ENCODE results near the gene VSX1. TPM values are rescaled to one million over a fixed set of nuclear protein-coding genes. Genes with fewer than 3 reads are reported as not detected.

VSX1 gene
- total RNA-seq, 1 donor from 2014 or later, result 0.10 TPM

DNA sequence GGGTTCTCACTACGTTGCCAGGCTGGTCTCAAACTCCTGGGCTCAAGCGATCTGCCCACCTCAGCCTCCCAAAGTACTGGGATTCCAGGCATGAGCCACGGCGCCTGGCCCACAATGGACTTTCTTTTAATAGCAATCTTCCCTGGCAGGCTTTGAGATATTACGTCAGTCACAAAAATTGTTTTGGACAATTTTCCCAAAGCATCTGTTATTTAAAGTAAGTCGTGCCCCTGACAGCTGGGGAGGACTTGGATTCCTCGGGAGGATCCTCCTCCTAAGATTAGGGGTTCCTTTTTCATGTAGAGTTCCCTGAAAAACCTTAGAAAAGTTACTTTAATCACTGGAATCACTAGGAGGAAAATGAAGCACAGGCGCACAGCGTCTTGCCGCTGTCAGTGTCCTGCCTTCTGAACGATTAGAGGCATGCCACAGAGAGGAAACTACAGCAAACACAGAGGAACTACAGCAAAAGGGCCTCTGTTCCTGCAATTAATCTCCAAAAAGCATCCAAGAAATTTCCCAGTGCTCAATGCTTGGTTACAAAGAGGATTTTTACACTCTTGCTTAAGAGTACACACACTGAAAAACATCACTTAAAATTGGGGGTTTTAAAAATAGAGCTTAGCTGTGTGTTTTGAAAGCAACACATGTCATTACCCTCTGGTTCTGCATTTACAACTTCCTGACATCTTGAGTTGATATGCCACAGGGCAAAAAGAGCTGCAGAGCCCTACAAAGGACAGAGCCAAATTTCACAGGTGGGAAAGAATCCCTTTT, 28.5 kb downstream of the VSX1 start:
- DNase-seq, result peak; percentile 86

DNA sequence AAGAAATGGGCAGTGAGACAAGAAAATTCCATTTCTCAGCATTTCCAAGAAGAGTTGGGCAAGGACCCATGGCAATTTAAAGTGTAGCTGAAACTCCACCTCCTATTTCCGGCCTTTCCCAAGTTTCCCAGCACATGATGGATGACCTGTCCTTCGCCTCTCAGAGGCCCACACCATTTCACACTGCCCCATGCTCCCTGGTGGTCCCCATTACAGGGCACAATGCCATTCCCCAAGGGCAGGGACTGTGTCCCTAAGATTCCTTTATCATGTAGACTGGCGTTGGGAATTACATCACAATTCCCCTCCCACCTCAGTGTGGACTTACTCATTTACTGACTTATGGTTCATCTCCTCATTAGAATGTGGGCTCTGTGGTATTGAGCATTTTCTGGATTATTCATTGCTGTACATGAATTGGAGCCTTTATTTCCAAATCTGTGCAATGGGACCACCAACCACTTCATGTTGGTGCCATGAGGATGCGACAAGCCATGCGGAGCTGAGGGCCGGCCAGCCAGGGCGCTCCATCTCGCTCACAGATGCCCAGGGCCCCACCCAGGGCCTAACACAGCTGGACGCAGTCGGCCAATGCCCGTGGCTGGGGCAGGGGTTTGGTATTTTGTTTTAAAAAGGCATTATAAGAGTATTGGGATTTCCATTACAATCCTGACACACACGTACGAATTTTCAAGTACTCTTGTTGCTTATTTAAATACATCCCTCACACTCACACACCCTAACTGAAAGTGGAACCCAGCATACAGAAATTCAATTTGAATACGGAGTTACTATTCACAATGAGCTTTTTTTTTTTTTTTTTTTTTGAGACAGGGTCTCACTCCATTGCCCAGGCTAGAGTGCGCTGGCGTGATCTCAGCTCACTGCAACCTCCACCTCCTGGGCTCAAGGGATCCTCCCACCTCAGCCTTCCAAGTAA, 29.4 kb downstream of the VSX1 start:
- DNase-seq, result peak; percentile 24

DNA sequence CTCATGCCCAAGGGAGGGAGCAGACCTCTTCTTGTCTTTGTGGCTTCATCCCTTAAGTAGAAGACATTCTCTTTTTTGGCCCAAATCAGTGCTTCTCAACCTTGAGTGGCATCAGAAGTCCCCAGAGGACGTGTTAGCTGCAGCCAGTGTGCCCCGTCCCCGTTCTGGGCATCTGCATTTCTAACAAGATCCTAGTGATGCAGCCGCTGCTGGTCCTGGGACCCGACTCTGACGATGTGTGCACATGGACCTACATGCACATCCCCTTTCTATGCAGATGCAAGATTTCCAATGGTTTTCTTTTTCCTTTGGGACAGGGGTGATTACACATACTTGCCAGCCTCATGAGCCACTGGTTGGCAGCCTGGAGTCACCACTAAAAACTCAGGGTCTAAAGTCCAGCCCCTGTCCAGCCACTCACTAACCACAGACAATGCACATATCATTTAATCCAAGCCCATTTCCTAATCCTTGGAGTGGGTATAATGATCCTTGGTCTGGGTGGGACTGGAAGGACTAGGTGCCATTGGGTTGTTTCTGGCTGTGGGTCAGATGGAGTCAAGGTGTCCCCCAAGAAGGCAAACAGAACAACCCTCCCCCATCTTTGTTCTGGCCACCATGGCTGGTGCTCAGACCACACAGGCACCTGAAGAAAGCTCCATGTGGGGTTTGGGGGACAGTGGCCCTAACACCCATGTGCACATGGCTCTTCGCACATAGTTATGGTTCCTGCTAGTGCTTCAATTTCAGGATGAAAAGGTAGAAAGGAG, 30.4 kb downstream of the VSX1 start:
- DNase-seq, result no peak

DNA sequence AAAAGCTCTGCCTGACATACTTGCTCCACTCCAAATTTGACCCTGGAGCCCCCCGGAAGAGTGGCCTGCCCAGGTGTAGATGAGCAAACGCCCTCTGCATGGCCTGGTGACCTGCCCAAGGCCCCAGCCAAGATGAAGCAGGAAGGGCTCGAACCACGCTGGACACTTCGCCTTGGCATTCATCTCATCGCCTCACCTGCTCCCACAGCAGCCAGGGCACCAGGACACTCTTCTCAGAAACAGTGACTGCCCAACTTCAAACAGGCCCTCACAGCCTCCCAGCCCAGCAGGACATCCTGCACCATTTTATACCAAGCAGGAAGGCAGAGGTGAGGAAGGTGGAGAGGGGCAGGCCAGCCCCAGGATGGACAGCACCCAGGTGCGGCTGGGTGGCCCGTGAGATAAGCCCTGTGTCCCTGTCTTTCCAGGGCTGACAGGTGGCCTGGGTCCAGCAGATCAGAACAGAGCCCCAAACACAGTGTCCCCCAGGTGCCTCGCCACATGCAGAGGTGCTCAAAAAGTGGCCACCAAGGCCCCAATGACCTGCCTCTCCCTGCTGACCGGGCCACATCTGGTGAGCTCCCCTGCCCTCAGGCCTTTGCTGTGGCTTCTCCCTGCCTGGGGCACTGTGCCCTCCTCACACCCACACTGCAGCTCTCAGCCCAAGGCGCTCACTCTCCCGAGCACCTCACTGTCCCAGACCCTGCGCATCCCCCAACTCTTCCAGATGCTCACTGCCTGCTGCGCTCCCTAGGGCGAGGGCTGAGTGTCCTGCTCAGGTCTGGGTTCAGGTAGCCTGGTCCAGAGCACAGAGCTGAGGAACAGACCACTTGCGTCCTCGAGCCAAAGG, 31.2 kb downstream of the VSX1 start:
- DNase-seq, result no peak

DNA sequence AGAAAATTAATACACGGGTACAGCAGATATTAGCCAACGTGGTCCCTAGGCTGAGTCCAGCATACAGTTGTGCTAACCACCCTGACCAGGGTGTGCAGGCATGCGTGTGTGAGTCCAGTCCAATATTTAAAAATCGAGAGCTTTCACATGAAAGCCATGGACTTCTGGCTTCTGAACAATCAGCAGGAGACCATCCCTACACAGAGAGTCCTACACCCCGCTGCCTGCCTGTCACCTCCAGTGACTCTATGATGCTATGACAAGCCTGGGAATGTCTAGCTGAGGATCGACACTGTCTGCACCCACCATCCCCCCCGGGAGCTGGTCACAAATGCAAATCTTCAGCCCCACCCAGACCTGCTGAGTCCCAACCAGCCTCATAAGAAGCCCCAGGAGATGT, 31.9 kb downstream of the VSX1 start:
- DNase-seq, result no peak

DNA sequence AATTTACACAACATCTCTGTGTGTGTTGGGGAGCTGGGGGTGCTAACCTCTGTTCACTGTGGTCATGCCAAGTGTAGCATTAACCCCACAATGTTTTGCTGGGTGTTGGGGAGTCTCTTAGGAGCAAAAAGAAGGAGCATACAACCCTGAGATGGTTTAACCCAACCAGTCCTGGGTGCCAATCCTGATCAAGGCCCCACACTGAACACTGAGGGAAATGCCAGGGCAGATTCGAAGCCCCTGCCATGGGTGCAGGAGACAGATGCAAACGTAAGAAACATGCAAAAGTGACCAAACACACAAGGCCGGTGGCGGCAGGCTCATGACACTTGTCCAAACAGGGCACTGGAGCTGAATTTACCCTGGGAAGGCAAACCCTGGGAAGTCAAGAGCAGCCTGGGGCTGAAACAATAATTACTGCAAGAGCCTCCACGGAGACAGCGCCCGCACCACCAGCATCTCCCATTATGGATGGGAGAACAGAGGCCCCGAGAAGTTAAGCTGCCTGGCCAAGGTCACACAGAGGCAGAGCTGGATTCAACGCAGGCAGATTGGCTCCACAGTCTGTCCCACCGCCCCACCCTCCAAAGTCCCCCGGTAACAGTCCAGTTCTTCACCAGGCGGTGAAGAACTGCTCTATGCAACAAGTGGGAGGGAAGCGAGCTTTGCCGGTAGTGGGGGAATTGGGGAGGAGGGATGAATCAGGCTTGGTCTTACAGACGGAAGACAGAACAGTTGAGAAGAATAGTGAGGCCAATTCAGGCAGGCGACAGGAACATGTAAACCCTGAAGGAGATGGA, 32.5 kb downstream of the VSX1 start:
- DNase-seq, result no peak

DNA sequence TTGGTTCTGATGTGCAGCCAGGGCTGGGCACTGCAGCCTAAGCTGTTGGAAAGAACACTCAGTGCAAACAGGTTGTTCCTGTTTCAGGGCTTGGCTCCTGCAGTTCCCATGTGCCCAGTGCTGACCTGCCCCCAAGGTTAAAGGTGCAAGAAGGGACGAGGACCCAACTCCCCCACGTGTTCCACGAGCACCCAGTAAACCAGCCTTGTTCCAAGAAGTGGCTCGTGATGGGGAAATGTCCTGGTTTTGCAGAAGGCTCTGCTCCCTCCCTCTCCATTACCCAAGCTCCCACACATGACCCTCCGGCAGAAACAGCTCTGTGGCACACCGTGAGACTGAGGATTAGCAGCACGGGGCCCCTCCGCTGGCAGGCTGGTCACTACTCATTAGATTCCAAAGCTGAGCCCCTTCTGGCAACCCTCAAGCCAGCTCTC, 33.4 kb downstream of the VSX1 start:
- DNase-seq, result no peak

DNA sequence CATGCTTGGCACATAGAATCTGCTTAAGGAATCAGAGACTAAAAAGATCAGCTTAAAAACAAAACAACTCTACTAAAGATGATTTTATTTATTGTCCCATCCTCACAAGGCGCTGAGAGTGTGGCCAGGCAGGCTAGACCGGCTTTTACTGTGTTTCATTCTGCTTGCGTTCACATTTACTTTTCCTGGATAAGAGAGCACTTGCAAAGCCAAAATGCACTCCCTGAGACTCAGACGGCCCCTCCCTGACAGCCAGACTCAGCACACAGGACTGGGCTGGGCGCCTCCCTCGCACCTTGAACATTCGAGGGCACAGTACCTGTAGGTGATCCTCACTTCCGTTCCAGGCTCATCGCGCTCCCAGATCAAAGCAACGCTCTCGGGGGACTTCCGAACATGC, 34.2 kb downstream of the VSX1 start:
- no peak for DNase-seq

DNA sequence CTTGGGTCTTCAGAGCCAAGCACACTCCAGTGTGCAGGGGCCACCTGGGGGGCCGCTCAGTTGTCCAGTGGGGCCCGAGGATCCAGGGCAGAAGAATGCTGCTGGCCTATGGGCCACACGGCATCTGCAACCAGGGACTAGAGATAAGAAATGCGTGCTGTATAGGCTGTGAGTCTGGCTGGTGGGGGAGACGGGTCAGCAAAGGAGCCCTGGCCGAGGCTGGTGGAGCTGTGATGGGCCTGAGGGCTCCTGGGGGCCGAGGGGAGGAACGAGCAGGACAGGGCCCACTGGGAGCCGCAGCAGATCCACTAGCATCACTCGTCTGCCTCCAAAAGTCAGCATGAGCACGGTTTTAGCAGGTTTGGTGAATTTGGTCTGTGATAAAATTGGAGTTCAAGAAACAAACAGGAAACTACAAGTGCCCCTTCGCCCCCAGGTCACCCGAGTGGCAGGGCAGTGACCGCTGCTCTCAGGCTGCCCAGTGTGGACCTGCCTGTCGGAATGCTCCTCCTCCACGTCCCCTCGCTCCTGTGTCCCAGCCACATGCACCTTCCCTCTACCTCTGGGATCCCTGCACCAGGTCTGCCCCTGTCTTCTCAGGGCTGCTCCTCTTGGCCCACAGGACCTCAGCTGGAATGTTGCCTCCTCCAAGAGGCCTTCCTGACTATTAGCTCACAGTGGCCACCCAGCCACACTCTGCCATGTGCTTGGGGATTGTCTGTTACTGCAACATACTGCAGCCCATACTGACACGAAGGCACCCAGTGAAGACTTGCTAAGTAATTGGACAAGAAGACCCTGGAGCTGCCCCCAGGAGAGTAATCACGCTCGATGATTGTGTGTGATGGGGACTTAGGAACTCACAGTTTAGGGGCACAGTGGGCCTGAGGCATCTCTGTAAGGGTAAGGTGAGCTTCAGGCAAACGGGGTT, 34.9 kb downstream of the VSX1 start:
- DNase-seq, result no peak

DNA sequence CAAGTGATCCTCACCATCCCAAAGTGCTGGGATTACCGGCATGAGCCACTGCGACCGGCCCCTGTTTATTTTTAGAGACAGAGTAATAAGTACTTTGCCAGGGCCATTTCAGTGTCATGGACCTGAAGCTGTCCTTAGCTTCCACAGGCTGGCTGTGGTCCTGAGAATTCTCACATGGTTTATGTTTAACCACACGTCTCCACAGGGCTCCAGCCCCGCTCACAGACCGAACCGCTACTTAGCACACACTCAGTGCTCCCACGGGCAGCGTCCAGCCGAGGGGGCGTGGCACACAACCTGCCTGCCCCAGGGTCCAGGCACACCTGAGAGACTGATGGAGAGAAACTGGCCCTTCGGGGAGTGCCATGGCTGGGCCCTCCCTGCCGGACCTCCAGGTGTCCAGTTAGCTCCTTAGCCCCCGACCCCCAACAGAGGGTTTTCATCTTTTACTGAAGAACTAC, 35.7 kb downstream of the VSX1 start:
- DNase-seq, result no peak

DNA sequence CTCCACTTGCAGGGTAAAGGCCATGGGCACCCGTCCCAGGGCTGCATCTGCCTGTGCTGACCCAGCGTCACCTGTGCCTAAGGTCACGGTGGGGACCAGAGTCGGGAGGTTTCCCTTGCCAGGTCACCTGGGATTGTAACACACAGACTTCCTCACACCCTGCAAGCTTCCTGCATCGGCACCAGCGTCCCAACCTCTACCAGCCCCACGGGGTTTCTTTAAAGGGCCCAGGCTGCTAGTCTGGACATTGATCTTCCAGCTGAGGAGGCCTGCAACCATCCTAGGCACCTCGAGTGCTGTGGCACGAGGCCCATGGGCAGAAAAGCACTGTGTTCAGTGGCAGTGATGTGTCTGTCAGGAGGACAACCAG, 36.6 kb downstream of the VSX1 start:
- no peak for DNase-seq

DNA sequence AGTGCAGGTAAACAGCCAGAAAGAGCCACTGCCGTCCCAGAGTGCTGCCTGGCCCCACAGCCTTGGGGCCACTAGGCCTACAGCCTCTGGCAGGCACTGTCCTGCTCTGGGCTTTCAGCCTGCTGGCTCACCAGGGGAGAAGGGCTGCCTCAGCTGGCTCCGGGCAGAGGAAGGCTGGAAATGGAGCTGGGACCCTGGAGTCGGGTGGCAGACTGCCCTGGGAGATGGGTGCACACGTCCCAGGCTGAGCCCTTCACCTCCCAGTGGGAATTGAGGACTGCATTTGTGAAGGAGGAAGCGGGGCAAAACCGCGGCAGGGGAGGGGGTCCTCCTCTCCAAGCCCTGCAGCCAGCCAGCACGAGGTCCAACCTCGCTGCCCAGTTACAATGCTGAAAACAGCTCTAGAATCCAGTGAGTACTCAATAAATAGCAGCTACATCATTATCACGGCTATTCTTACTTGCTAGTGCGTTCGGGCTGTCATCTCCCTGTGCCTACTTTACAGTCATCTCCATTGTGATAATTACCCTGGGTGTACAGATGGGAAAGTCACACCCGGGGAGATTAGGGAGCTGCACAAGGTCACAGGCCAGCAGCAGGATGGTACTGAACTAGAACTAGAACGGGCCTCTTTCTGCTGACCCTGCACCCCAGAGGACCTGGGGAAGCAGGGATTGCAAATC, 37.1 kb downstream of the VSX1 start:
- DNase-seq, result no peak

DNA sequence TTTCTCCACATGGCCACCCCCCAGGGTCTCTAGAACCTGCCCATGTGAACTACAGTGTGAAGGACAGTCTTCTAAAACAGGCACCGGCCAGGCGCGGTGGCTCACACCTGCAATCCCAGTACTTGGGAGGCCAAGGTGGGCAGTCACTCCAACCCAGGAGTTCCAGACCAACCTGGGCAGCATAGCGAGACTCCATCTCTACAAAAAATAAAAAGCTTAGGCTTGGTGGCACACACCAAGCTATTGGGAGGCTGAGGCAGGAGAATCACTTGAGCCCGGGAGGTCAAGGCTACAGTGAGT, 37.7 kb downstream of the VSX1 start:
- DNase-seq, result no peak

DNA sequence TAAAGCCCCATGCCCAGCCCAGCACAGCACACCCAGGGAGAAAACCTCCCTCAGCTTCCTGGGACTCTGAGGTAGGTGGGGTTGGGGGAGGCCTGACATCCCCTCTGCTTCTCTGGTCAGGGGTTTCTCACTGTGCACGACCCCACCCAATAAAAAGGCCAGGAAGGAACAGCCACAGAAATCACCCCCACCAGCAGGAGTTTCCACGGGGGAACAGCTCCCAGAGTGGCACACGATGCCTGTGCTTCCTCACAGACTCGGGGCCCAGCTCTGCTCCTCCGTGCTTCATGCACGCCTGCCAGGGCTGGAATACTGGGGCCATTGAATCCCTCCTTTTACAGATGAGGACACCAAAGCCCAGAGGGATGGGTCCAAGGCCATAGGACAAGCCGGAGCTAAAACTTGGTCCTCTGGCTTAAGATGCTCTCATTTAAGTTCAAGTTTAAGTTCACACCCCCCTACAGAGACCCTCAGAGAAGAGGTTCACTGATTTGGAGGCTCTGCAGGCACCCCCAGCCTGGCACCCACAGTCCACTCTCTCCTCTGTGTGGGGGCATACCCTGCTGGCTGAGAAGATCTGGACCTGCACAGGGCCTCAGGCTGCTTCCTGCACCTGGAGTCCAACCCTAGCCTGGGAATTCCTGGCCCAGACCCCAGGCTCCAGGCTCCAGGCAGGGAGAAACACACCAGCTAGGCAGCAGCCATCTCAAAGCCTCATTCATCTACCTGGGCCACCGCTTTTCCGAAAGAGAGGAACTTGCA, 38.3 kb downstream of the VSX1 start:
- no peak for DNase-seq

DNA sequence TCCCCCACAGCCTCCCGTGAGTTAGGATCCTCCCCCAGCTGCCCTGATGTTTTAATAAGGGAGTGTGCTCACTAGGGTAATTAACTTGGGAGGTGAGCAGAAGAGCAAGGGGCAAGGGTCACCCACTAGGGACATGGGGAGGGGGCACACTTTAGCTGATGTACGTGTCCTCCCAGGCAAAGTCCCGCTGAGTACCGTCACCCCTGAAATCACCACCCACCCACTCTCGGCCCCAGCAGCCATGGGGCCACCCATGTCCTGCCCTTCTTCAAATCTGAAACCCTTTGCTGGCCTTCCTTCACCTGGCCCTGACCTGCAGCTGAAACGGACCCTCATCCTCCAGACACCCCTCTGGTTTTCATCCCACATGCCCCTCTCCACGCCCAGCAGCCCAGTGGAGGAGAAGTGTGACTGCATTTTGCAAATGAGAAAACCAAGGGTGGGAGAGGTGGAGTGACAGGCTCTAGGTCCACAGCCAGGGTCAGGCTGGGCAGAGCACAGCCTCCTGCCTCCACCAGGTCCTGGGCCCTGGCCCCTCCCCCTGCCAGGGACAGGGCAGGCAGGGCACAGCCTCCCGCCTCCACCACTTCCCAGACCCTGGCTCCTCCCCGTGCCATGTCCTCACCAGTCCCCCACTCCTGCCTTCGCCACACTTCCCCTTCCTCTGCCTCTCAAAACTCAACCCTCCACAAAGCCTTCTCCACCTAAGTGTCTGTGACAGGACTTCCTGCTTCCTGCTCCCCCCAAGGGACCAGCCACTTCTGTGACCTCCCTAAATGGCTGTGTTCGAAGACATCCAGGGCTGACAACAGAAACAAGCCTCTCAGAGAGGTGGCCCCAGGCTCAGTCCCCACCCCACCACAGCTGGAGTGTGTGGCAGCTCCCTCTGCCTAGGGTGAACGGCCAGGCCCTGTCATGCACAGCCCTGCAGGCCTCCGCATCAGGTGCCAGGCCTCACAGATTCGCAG, 39.1 kb downstream of the VSX1 start:
- DNase-seq, result no peak

DNA sequence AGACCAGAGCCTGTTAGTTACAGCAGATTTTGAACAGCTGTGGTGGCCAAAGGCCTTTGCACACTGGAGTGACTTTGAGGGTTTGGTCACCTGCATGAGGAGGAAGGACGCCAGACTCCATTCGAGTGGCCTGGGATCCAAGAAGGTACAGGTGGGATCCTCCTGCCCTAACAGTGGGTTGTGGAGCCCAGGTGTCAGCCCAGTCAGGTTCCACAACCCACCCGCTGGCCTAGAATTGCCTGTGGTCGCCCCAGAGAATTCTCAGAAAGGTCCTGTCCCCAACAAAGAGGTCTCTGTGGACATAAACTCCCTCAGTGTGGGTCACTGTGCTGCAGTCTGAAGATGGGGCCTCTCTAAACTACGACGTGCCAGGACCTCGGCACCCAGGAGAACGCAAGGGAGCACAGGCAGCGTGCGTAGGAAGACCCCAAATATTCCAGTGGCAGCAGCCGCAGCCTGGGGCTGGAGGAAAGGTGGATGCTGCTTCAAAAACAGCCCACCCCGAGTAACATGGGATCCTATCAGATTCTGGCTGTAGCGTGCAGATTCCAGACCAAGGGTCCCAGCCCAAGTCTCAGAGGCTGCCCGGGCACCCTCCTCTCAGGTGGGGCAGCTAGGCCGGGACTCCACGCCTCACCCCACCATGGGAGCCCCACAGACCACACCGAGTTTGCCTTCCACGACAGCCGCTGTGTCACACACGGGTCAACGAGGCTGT, 40.0 kb downstream of the VSX1 start:
- no peak for DNase-seq

DNA sequence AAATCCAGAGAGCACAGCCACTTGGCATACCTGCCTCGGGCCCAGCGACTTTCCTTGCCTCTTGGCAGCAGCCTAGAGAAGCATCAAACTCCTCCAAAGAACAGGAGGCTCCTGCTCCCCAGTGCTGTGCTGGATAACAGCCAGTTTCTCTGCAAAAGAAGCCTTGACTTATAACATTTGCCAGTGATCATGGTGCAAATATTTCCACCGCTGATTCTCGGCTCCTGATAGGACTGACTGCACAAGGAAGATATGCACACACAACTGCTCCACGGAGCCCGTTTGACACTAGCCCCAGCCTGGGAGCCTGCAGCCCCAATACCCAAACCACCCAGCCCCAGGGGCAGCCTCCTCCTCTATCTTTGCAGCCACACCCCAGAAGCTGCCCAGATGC, 41.5 kb downstream of the VSX1 start:
- DNase-seq, result peak; percentile 25
